Muscle layer of duodenum (tissue), 2 donors: ENCODE results near the gene NKIRAS1.
"Not testable (repeated sequence)": the region's sequence is repeated elsewhere in the genome, so short reads cannot be mapped to it uniquely, and the experiment has no call there.

Source experiments
- H3K27ac ChIP-seq: one replicate; pipeline ENCODE4 v1.7.0; 2013; ENCODE audit warnings: mild to moderate bottlenecking, low read length
- H3K27me3 ChIP-seq: one replicate; pipeline ENCODE4 v1.7.0; 2013; ENCODE audit warnings: low read depth, mild to moderate bottlenecking, control low read depth, low read length
- H3K36me3 ChIP-seq, 2 donors: one replicate each; pipeline ENCODE4 v1.7.0; 2013; ENCODE audit warnings: low read length in 2 of 2, control low read depth in 1 of 2, mild to moderate bottlenecking in 1 of 2; ENCODE audit not compliant: insufficient read depth in 2 of 2, control insufficient read depth in 1 of 2
- H3K4me1 ChIP-seq, 2 donors: one replicate each; pipeline ENCODE4 v1.7.0; 2013; ENCODE audit warnings: low read length in 2 of 2, mild to moderate bottlenecking in 2 of 2, control low read depth in 1 of 2, moderate library complexity in 1 of 2; ENCODE audit not compliant: insufficient read depth in 2 of 2, control insufficient read depth in 1 of 2
- H3K4me3 ChIP-seq, 2 donors: one replicate each; pipeline ENCODE4 v1.7.0; 2013; ENCODE audit warnings: low read length in 2 of 2, low read depth in 1 of 2, mild to moderate bottlenecking in 1 of 2
- H3K9me3 ChIP-seq, 2 donors: one replicate each; pipeline ENCODE4 v1.7.0; 2013; ENCODE audit warnings: low read length in 2 of 2, control low read depth in 1 of 2, mild to moderate bottlenecking in 1 of 2; ENCODE audit not compliant: control insufficient read depth in 1 of 2
- donor health status: healthy.

The NKIRAS1 gene

DNA sequence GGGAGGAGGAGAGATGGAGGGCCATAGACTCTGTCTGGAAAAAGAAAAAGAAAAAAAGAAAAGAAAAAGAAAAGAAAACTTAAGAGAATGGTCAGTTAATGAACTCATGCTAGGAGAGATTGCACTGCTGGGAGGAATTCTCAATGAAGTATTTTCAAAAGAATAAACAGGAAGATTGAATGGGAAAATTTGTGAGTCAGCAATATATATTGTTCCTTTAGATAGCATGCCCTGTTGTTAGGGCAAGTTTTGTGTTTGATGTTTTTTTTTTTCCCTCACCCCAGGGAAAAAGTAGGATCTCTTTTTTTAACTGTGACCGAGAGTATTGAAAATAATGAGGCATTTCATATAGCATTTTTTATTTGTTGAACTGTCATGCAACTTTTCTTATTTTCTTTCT, 20.5 kb upstream of the NKIRAS1 start:
- no peaks in the 10 kb centered on the region for H3K4me1 ChIP-seq
- no peaks in the 10 kb centered on the region for H3K9me3 ChIP-seq
- H3K36me3 ChIP-seq: no peaks in the 10 kb centered on the region
- no peak overlapping the region for H3K4me3 ChIP-seq
- H3K27me3 ChIP-seq: no peaks in the 10 kb centered on the region
- no peak overlapping the region for H3K27ac ChIP-seq

DNA sequence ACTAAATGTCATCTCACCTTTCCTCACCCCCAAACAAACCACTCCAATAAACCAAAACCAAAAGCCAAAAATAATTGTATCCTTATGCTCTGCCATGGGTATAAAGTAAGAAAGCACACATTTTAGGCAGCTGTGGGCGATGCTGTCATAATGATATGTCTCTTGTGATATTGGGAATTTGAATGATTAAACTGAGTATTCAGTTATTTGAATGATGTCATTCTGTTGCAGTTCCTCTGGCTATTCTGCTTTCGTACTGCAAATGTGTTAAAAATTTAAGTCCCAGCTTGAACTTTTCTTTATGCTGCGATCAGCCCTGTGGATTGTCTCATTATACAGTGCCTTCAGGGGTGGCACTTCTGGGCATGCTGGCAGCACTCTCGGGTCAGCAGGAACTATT, 17.5 kb upstream of the NKIRAS1 start:
- H3K4me3 ChIP-seq: no peak overlapping the region
- no peaks in the 10 kb centered on the region for H3K9me3 ChIP-seq
- no peaks in the 10 kb centered on the region for H3K4me1 ChIP-seq
- H3K36me3 ChIP-seq: no peaks in the 10 kb centered on the region
- H3K27ac ChIP-seq: no peak overlapping the region
- H3K27me3 ChIP-seq: no peaks in the 10 kb centered on the region

- Histone ChIP-seq H3K27ac (no peak overlapping the region), H3K4me3 (no peak overlapping the region), H3K36me3 (no peaks in the 10 kb centered on the region), H3K27me3 (no peaks in the 10 kb centered on the region), H3K9me3 (no peaks in the 10 kb centered on the region), H3K4me1 (no peaks in the 10 kb centered on the region)
These were observed 15.8 kb upstream of the NKIRAS1 start for GRCh38 chr3:23932571-23932970.

DNA sequence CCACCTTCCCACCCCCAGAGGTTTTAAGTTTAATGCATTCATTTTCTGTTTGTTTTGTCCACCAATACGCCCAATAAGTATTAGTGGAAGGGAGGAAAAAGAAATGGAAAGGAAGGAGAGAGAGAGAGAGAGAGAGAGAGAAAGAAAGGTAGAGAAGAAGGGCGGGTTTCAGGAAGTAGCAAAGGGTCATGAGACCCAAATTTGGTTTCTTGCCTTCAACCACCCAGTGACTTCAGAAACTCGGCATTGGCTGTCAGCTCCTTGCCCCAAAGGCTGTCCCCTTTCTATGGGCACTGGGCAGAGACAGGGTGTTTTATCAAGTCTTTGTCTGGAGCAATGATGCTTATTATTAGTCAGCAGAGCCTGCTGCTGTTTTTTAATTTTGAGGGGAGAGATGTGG, 14.8 kb upstream of the NKIRAS1 start:
- Histone ChIP-seq H3K27ac (no peak overlapping the region), H3K4me1 (no peaks in the 10 kb centered on the region), H3K36me3 (no peaks in the 10 kb centered on the region), H3K9me3 (no peaks in the 10 kb centered on the region), H3K27me3 (no peaks in the 10 kb centered on the region), H3K4me3 (no peak overlapping the region)

DNA sequence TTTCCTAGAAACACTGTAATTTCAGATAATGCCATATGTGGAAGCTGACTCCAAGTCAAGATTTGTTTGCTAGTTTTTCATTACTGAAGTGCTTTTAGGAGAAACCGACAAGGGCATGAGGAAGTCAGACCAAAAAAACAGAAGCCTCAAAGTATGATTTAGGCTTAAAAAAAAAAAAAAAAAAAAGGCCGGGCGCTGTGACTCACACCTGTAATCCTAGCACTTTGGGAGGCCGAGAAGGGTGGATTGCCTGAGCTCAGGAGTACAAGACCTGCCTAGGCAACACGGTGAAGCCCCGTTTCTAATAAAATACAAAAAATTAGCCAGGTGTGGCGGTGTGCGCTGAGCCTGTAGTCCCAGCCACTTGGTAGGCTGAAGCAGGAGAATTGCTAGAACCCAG, 11.7 kb upstream of the NKIRAS1 start:
- H3K27ac ChIP-seq: no peak overlapping the region

GRCh38 chr3:23926736-23927135, 9.9 kb upstream of the NKIRAS1 start:
- H3K36me3 ChIP-seq: peaks cover 0 to 10% of the 10 kb centered on the region in 2 donors
- H3K4me3 ChIP-seq: no peak overlapping the region
- no peaks in the 10 kb centered on the region for H3K27me3 ChIP-seq

More for the DNA sequence above, 11.7 kb upstream of the NKIRAS1 start:
- no peaks in the 10 kb centered on the region for H3K36me3 ChIP-seq
- H3K9me3 ChIP-seq: no peaks in the 10 kb centered on the region
- H3K27me3 ChIP-seq: no peaks in the 10 kb centered on the region
- H3K4me3 ChIP-seq: no peak overlapping the region
- H3K4me1 ChIP-seq: no peaks in the 10 kb centered on the region

GRCh38 chr3:23926246-23926645, 9.5 kb upstream of the NKIRAS1 start:
- peaks cover 0 to 15% of the 10 kb centered on the region in 2 donors for H3K36me3 ChIP-seq
- no peak overlapping the region for H3K27ac ChIP-seq
- no peaks in the 10 kb centered on the region for H3K9me3 ChIP-seq
- H3K4me1 ChIP-seq: no peaks in the 10 kb centered on the region
- H3K4me3 ChIP-seq: no peak overlapping the region
- H3K27me3 ChIP-seq: no peaks in the 10 kb centered on the region

More at GRCh38 chr3:23926736-23927135, 9.9 kb upstream of the NKIRAS1 start:
- no peaks in the 10 kb centered on the region for H3K9me3 ChIP-seq
- H3K4me1 ChIP-seq: no peaks in the 10 kb centered on the region
- H3K27ac ChIP-seq: no peak overlapping the region

GRCh38 chr3:23923786-23924185, 7.0 kb upstream of the NKIRAS1 start:
- Histone ChIP-seq H3K27me3 (no peaks in the 10 kb centered on the region), H3K27ac (no peak overlapping the region), H3K9me3 (no peaks in the 10 kb centered on the region), H3K4me1 (peaks cover 3% of the 10 kb centered on the region in 2 donors), H3K36me3 (peaks cover 15 to 25% of the 10 kb centered on the region in 2 donors), H3K4me3 (no peak overlapping the region)

DNA sequence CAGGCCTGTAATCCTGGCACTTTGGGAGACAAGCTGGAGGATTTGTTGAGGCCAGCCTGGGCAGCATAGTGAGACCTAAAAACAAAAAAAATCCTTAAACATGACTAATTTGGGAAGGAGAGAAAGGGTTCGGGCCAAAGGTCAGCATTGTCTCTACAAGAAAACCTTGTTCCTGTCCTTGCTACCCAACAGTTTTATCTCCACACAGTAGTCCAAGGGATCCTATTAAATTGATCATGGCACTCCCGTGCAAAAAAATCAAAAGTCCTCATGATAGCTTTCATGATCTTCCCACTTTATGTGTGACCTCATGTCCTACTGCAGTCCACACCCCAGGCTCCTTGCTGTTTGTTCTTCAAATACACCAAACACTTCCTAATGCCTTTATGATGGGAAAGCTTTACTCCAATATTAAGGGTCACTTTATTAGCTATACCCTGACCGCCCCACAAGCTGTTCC, 4.3 kb upstream of the NKIRAS1 start:
- Histone ChIP-seq H3K4me3 (no peak overlapping the region), H3K27ac (no peak overlapping the region), H3K36me3 (peaks cover 21 to 25% of the 10 kb centered on the region in 2 donors), H3K27me3 (no peaks in the 10 kb centered on the region), H3K9me3 (no peaks in the 10 kb centered on the region), H3K4me1 (peaks cover 9 to 12% of the 10 kb centered on the region in 2 donors)

DNA sequence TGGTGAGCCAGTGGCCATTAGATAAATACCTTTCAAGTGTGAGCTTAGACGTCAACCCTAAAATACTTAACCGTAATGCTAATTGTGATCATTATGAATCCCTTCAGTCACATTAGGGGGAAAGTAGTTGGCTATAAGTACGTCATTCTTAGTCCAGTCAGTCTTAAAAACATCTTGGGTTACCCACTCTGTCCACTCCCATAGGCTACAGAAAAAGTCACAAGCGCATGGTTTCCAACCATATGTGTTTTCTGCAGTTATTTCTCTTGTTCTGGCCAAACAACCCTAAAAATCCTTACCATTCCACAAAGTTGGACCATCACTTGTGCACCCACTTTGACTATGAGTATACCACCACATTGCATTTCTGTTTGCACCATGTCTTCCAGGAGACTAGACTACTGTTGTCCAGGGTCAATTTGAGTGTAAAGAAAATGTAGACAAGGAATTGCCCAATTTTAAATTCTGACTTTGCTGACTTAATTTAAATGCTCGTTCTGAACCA, 3.4 kb upstream of the NKIRAS1 start:
- no peaks in the 10 kb centered on the region for H3K27me3 ChIP-seq
- no peak overlapping the region for H3K27ac ChIP-seq
- H3K36me3 ChIP-seq: peaks cover 21 to 25% of the 10 kb centered on the region in 2 donors
- H3K4me3 ChIP-seq: no peak overlapping the region
- no peaks in the 10 kb centered on the region for H3K9me3 ChIP-seq
- peaks cover 16 to 18% of the 10 kb centered on the region in 2 donors for H3K4me1 ChIP-seq

DNA sequence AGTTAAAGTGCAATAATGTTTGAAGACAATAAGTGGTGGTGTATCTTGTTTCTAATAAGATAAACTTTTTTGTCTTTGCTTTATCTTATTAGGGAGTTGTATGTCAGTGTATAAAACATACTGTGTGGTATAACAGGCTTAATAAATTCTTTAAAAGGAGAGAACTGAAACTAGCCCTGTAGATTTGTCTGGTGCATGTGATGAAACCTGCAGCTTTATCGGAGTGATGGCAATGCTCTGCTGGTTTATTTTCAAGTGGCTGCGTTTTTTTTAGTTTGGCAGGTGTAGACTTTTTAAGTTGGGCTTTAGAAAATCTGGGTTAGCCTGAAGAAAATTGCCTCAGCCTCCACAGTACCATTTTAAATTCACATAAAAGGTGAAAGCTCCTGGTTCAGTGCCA, 2.8 kb upstream of the NKIRAS1 start:
- H3K9me3 ChIP-seq: no peaks in the 10 kb centered on the region
- H3K36me3 ChIP-seq: peaks cover 21 to 25% of the 10 kb centered on the region in 2 donors
- H3K27me3 ChIP-seq: no peaks in the 10 kb centered on the region
- no peak overlapping the region for H3K27ac ChIP-seq
- H3K4me3 ChIP-seq: no peak overlapping the region
- H3K4me1 ChIP-seq: peaks cover 18 to 24% of the 10 kb centered on the region in 2 donors

GRCh38 chr3:23918331-23918730, 1.5 kb upstream of the NKIRAS1 start:
- Histone ChIP-seq H3K4me1 (peaks cover 24 to 27% of the 10 kb centered on the region in 2 donors), H3K36me3 (peaks cover 21 to 25% of the 10 kb centered on the region in 2 donors), H3K4me3 (peak overlapping the region; percentile 96 to 98), H3K27ac (peak overlapping the region; percentile 91)
- H3K27me3 ChIP-seq, H3K9me3 ChIP-seq: not testable (repeated sequence)
